GM06990 (cell line): ENCODE measurements around the gene ADCY3.

Source experiments
- DNase-seq: peaks from one replicate; pipeline ENCODE4 v3.0.0-alpha.2; 2011; ENCODE audit not compliant: insufficient read length; ENCODE audit errors: extremely low read depth
- H3K27me3 ChIP-seq: replicated peaks from 2 replicates; pipeline ENCODE4 v1.6.0; 2011; ENCODE audit warnings: low read length; ENCODE audit not compliant: control insufficient read depth, insufficient read depth
- H3K36me3 ChIP-seq: 2 replicates; pipeline ENCODE4 v1.5.1; 2011; ENCODE audit warnings: low read length; ENCODE audit not compliant: control insufficient read depth, insufficient read depth
- H3K4me3 ChIP-seq: replicated peaks from 2 replicates; pipeline ENCODE4 v1.5.1; 2011; ENCODE audit warnings: low read depth, mild to moderate bottlenecking, control low read depth, low read length
- TF ChIP-seq, protein P1 (sequence below): IDR thresholded peaks from 2 replicates; pipeline ENCODE4 v1.5.1; 2011; ENCODE audit warnings: low read length, control low read depth, mild to moderate bottlenecking, inconsistent platforms; ENCODE audit not compliant: insufficient read depth, poor library complexity, severe bottlenecking

ADCY3 gene

DNA sequence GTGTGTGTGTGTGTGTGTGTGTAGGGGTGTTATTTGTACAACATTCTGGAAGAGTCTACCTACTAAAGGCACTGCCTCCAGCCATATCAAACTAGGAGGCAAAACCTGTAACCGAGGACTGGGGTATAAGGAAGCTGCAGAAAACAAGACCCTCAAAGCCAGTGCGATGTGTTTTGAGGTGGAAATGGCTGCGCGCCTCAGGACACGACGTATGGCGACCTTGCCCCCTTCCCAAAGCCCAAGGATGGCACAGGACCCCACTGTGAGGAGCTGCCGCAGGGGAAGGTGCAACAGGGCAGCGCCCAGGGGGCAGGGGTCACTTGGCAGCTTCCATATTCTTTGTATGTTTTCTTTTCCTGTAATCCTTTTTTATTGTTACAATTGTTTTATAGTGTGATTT lies 67.0 kb downstream of the ADCY3 start:
- TF ChIP-seq, protein P1, sequence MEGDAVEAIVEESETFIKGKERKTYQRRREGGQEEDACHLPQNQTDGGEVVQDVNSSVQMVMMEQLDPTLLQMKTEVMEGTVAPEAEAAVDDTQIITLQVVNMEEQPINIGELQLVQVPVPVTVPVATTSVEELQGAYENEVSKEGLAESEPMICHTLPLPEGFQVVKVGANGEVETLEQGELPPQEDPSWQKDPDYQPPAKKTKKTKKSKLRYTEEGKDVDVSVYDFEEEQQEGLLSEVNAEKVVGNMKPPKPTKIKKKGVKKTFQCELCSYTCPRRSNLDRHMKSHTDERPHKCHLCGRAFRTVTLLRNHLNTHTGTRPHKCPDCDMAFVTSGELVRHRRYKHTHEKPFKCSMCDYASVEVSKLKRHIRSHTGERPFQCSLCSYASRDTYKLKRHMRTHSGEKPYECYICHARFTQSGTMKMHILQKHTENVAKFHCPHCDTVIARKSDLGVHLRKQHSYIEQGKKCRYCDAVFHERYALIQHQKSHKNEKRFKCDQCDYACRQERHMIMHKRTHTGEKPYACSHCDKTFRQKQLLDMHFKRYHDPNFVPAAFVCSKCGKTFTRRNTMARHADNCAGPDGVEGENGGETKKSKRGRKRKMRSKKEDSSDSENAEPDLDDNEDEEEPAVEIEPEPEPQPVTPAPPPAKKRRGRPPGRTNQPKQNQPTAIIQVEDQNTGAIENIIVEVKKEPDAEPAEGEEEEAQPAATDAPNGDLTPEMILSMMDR: no peak
- no peak for DNase-seq
- Histone ChIP-seq H3K27me3 (no peaks in the 10 kb centered on the region), H3K36me3 (peaks cover 13% of the 10 kb centered on the region), H3K4me3 (no peak overlapping the region)

DNA sequence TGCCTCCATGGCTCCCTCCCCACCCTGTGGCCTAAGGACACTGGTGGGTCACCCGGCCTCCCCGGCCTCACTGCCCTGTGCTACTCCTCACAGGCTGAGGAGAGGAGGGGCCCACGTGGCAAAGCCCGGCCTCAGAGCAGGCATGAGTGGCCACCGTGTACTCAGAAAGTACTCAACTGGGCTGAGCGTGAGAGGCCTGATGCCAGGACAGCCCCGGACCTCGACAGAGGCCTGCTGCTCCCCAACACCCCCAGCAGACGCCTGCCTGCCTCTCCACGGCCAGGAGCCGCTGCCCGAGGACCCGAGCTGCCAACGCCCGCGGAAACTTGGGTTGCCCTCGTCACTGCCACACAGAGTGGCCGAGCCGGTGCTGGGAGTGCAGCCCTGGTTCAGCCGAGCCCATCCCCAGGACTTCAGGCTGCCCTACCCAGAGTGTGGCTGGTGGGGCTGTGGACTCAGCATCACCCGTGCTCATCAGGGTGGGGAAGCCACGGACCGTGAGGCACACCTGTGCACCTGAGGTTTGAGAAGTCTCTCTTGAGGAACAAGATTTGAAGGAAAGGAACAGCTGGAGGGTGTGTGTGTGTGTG lies 67.5 kb downstream of the ADCY3 start:
- peaks cover 15% of the 10 kb centered on the region for H3K36me3 ChIP-seq
- H3K27me3 ChIP-seq: no peaks in the 10 kb centered on the region
- no peak for DNase-seq
- TF ChIP-seq, protein P1: no peak
- H3K4me3 ChIP-seq: no peak overlapping the region

DNA sequence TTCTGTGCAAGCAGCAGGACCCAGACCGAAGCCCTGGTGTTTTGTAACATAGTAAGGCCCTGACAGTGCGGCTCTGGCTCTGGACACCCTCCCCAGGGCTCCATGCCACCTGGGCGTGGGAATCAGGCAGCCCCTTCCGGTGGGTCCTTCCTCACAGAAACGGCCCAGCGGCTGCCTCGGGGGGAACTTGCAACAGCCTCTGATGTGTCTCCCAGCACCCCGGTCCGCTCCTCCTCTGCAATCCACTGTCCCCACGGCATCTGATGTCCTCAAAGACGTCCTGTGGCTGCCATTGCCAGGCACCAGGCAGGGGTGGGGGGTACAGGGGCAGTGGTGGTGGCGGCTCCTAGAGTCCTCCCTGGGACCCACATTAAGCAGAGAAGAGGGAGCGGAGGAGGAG lies 68.0 kb downstream of the ADCY3 start:
- TF ChIP-seq, protein P1: no peak
- no peak for DNase-seq
- Histone ChIP-seq H3K36me3 (peaks cover 15% of the 10 kb centered on the region), H3K27me3 (no peaks in the 10 kb centered on the region), H3K4me3 (no peak overlapping the region)

DNA sequence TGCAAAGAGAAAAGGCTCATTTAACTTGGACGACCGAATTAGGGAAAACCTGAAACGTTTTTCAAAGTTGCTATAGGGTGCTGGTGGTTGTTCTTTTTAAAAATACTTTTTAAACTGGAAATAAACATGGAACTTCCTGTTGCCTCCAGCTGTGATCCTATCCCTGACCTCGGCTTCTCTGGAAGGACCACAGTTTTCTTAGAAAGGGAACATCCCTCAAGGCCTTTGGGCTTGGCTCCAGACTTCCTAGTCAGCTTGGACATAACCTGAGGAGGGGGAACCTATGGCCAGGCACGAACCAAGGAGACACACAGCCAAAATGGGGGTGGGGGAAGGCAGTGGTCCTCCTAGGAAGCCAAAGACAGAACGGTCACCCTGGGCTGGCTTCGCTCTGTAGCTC lies 69.1 kb downstream of the ADCY3 start:
- no peak for DNase-seq
- H3K36me3 ChIP-seq: peaks cover 14% of the 10 kb centered on the region
- H3K27me3 ChIP-seq: no peaks in the 10 kb centered on the region
- H3K4me3 ChIP-seq: no peak overlapping the region
- TF ChIP-seq, protein P1: no peak

DNA sequence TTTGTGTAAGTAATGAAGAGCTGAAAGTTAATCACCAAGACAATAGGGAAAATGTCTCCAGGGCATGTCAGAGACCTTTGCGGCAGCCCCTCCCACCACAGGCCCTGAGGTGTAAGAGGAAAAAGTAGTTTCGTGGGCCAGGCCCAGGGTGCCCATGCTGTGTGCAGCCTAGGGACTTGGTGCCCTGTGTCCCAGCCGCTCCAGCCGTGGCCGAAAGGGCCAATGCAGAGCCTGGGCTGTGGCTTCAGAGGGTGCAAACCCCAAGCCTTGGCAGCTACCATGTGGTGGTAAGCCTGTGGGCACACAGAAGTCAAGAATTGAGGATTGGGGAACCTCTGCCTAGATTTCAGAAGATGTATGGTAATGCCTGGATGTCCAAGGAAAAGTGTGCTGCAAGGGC lies 74.3 kb downstream of the ADCY3 start:
- H3K36me3 ChIP-seq: peaks cover 15% of the 10 kb centered on the region

More for the DNA sequence above, 74.3 kb downstream of the ADCY3 start:
- H3K27me3 ChIP-seq: no peaks in the 10 kb centered on the region
- DNase-seq: no peak
- H3K4me3 ChIP-seq: no peak overlapping the region
- TF ChIP-seq, protein P1: no peak
